MCF 10A (cell line): ENCODE data around the gene TOLLIP. TPM values are rescaled to one million over a fixed set of nuclear protein-coding genes. Genes with fewer than 3 reads are reported as not detected.
A peak's percentile ranks its signal among the peaks of the same experiment; 100 is the strongest.

Source experiments
- BruUV-seq: library from RNA; stranded (reverse); fragments of 400-500 nt; replicated peaks from 2 replicates; lab custom pipeline; 2021; lab: Mats Ljungman, UMichigan
- CTCF ChIA-PET: fragments of 300-600 bp; sonication (Branson Sonifier 250); formaldehyde crosslinking; extraction: SDS; loops from one replicate; lab custom pipeline; 2021; ENCODE audit warnings: antibody characterized with exemption, inconsistent platforms; lab: Yijun Ruan, JAX
- POLR2A ChIA-PET: fragments of 300-600, 350-650 bp; sonication (Branson Sonifier 250); formaldehyde crosslinking; extraction: SDS; loops from one replicate; lab custom pipeline; 2020; ENCODE audit warnings: antibody characterized with exemption, inconsistent platforms; lab: Yijun Ruan, JAX
- DNase-seq: peaks from one replicate; pipeline ENCODE4 v3.0.0-alpha.2; 2018; ENCODE audit not compliant: unreplicated experiment
- H3K27ac Mint-ChIP-seq: one replicate; pipeline ENCODE4 v1.8.0; 2022; ENCODE audit warnings: mild to moderate bottlenecking, low read depth, mixed read lengths; ENCODE audit not compliant: unreplicated experiment
- H3K27me3 Mint-ChIP-seq: one replicate; pipeline ENCODE4 v1.8.0; 2022; ENCODE audit warnings: mixed read lengths; ENCODE audit not compliant: insufficient read depth, unreplicated experiment
- H3K36me3 Mint-ChIP-seq: one replicate; pipeline ENCODE4 v1.8.0; 2022; ENCODE audit warnings: mild to moderate bottlenecking, moderate library complexity, mixed read lengths; ENCODE audit not compliant: insufficient read depth, unreplicated experiment
- H3K4me1 Mint-ChIP-seq: one replicate; pipeline ENCODE4 v1.8.0; 2022; ENCODE audit warnings: mixed read lengths; ENCODE audit not compliant: insufficient read depth, unreplicated experiment
- H3K4me3 Mint-ChIP-seq: one replicate; pipeline ENCODE4 v1.8.0; 2022; ENCODE audit warnings: mild to moderate bottlenecking, moderate library complexity, mixed read lengths; ENCODE audit not compliant: unreplicated experiment
- H3K9me3 Mint-ChIP-seq: one replicate; pipeline ENCODE4 v1.8.0; 2022; ENCODE audit warnings: mixed read lengths; ENCODE audit not compliant: unreplicated experiment
- CTCF ChIP-seq: fragments of 200-600 bp; IDR thresholded peaks from one replicate; pipeline ENCODE4 v1.8.0; 2022; ENCODE audit warnings: antibody characterized with exemption, mild to moderate bottlenecking; ENCODE audit not compliant: unreplicated experiment
- intact Hi-C: fragments of 100-400 bp; cut with micrococcal nuclease; formaldehyde crosslinking; loops from 2 replicates; pipeline ENCODE4 v1.14.1; 2022
- total RNA-seq: library from RNA; stranded (reverse); gene quantifications from 2 replicates; pipeline ENCODE4 v1.2.3, GENCODE V29; 2022

Gene TOLLIP
- total RNA-seq, 1 experiment from 2014 or later = 58.8 TPM

- H3K4me1 Mint-ChIP-seq = peaks cover 17% of the 10 kb centered on the region
- no TSS peak for BruUV-seq
- no peaks in the 10 kb centered on the region for H3K36me3 Mint-ChIP-seq
- no peak overlapping the region for H3K27ac Mint-ChIP-seq
- intact Hi-C loops = no loop called here
- DNase-seq = no peak
- no peak overlapping the region for H3K4me3 Mint-ChIP-seq
- no peak for TF ChIP-seq CTCF
- H3K27me3 Mint-ChIP-seq = peaks cover 12% of the 10 kb centered on the region
- peaks cover 8% of the 10 kb centered on the region for H3K9me3 Mint-ChIP-seq
- ChIA-PET POLR2A (no interaction called here), CTCF (no interaction called here)
These were observed 27.6 kb upstream of the TOLLIP start for GRCh38 chr11:1336836-1337646.

- peaks cover 12% of the 10 kb centered on the region for H3K27me3 Mint-ChIP-seq
- BruUV-seq = no TSS peak
- H3K36me3 Mint-ChIP-seq = no peaks in the 10 kb centered on the region
- TF ChIP-seq CTCF = no peak
- intact Hi-C loops = no loop called here
- H3K9me3 Mint-ChIP-seq = peaks cover 8% of the 10 kb centered on the region
- H3K4me3 Mint-ChIP-seq = peak overlapping the region; percentile 64
- H3K27ac Mint-ChIP-seq = no peak overlapping the region
- peak; percentile 92 for DNase-seq
- peaks cover 17% of the 10 kb centered on the region for H3K4me1 Mint-ChIP-seq
- POLR2A ChIA-PET = interaction anchor here (0.9 to 2.2 kb wide), 6 partner anchors 15 to 197 kb away, joined by 3 to 25 read pairs (median 4); partner anchors contain the start of gene TOLLIP
- CTCF ChIA-PET = no interaction called here
These were observed 26.7 kb upstream of the TOLLIP start for GRCh38 chr11:1335811-1336761.

- BruUV-seq = no TSS peak
These were observed 25.9 kb upstream of the TOLLIP start for GRCh38 chr11:1335264-1335810.

More at GRCh38 chr11:1335264-1335810, 25.9 kb upstream of the TOLLIP start:
- peaks cover 17% of the 10 kb centered on the region for H3K4me1 Mint-ChIP-seq
- intact Hi-C loops = no loop called here
- H3K9me3 Mint-ChIP-seq = peaks cover 8% of the 10 kb centered on the region
- H3K4me3 Mint-ChIP-seq = peak overlapping the region; percentile 64
- ChIA-PET CTCF (no interaction called here), POLR2A (interaction anchor here (0.7 to 2.2 kb wide), 7 partner anchors 15 to 197 kb away, joined by 3 to 25 read pairs (median 4); partner anchors contain the start of gene TOLLIP)
- no peak for TF ChIP-seq CTCF
- no peak overlapping the region for H3K27ac Mint-ChIP-seq
- no peak for DNase-seq
- H3K36me3 Mint-ChIP-seq = no peaks in the 10 kb centered on the region
- peaks cover 12% of the 10 kb centered on the region for H3K27me3 Mint-ChIP-seq
